NCI-H1930 (cell line): ENCODE results near the gene WDR86.

Experiments
- DNase-seq, 2 experiments: peaks; one replicate each; lab custom pipeline; 2025; lab: John Stamatoyannopoulos, UW

Gene WDR86

DNA sequence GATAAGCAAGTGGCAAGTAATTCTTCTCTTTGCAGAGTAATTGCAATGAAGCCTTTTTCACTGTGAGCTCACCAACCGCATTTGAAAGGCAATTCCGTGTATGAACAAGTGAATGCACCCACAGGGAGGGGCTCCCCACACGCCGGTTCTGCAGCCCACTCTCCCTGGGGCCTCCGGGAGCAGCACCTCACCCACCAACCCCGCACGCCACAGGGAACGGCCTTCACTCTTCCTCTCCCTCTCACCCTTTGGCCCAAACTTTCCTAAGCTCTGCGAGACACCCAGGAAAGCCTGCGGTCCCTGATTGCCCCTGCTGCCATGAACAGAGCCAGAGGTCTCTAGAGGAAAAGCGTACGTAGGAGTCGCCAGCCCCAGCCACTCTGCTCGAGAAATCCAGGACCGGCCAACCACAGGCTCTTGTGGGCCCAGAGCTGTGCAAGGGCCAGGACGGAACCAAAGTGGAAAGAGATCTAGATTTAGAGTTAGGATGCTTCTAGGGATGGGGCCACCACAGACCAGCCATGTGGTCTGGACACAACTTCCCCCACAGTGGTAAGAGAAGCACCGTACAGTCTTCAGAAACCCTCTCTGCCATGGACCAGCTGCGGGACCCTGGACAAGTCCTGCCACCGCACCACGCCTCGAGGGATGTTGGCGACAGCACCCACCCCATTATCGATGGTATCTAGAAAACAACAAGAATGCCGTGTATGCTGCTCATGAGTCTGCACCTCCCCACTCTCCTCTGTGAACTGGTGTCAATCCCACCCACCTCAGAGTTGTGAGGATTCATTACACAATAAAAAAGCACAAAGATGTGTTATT is 3.6 kb downstream of the WDR86 start:
- no peak for DNase-seq

DNA sequence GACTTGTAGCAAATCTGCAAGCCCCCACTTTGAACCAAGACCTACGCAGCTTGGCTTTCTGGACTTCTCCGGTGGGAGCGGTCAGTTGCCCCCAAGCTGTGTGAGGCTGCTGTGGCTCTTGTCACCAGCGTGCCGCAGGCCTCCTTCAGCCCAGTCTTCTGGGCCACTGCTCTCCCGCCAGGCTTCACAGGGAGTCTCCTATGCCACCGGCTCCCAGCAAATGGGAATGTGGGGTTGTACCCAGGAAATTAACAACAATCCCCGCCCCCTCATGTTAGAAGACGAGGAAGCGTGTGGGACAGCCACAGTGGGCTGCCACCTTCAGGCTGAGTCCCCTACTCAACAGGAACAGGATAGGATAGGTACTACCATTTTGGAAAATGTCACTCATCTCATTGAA is 4.2 kb downstream of the WDR86 start:
- no peak for DNase-seq

DNA sequence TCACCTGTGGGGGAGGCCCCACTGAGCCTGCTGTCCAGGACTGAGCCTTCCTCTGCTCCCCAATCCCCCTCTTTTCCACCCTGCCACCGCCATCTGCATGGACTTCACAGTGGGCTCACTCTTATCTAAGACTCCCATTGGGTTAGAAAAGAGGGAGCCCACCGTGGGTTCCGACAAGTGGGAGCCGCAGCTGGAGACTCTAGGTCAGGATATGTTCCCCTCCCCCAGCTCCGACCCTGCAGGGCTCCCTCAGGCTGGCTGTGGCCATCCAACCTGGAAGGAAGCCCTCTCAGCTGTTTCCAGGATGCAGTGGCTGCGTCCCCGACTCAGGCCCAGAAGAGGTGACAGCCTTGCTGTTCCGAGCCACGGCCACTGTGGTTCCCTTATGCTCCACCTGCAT is 4.8 kb downstream of the WDR86 start:
- DNase-seq, result no peak

DNA sequence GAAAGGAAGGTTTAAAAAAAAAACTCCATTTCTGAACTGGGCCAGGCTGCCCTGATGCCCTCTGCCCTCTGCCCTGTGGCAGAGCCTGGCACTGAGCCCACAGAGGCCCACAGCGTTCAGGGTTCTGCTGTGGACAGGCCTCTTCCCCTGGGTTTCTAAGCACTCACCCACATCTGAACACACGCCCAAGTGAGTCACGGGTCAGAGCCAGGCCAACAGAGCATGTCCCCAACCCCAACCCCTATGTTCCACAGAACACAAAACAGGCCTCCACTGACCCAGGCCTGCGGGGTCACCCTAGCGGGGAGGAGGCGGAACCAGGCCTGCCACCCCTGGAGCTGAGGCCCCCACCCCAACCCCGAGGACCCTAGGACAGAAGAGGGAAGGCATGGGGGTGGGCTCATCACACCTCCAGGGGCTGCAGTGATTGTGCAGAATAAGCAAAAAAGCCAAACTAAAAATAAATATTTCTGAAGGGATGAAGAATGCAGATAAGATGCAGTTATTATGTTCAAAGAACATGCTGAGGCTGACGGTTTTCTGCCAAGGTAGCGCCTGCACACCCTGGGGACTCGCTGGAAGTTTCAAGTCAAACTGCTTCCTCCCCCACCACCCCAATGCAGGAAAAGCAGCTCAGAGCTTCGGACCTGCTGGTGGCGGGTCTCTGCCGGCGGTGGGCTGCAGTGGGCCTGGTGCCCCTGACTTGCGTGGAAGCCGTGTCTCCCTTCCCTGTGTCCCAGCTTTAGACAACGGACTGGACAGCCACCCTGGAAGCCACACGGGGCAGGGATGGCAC is 5.4 kb downstream of the WDR86 start:
- no peak for DNase-seq

DNA sequence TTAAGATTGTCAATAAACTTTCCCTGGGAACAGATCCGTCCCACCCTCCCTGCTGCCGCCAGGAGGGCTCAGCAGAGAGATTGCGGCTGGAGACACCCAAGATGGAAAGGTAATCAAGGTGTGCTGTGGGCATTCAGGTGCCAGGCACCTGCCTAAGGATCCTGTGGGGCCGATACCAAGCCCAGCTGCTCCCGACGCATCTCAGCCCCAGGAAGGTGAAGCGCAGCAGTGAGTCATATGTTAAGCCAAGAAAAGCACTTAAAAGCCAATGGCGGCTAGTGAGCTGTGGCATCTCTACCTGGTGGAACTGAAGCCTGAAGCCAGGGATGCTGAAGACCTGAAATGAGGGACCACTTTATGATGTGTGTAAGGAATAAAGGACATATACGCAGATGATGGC is 6.1 kb downstream of the WDR86 start:
- DNase-seq, result no peak

DNA sequence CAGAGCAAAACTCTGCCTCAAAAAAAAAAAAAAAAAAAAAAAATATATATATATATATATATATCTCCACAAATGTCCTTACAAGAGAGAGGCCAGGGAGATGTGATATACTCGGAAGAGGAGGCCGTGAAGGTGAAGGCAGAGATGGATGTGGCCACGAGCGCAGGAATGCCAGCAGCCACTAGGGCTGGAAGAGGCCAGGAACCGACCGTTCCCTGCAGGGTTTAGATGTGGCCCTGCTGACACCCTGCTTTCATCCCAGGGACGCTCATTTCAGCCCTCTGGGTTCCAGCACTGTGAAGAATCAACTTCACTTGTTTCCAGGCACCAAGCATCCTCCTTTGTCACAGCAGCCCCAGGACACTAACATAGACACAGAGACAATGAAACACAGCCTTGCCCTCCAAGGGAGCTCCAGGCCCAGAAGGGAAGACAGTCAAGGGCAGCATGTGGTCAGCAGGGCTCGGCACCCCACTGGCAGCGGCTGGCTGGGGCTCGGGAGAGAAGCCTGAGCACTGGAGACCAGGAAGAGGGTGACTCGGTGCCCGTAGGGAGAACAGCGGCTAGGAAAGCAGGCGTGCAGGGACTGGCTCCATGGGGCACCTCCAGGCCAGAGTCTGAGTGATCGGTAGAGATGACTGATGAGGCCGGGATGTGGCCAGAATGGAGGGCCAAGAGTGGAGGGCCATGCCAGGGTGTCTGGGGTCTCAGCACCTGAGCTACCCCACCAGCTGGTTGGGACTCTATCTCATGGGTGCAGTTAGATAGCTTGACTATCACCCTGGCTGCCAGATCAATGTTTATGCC is 7.6 kb downstream of the WDR86 start:
- DNase-seq, result no peak

DNA sequence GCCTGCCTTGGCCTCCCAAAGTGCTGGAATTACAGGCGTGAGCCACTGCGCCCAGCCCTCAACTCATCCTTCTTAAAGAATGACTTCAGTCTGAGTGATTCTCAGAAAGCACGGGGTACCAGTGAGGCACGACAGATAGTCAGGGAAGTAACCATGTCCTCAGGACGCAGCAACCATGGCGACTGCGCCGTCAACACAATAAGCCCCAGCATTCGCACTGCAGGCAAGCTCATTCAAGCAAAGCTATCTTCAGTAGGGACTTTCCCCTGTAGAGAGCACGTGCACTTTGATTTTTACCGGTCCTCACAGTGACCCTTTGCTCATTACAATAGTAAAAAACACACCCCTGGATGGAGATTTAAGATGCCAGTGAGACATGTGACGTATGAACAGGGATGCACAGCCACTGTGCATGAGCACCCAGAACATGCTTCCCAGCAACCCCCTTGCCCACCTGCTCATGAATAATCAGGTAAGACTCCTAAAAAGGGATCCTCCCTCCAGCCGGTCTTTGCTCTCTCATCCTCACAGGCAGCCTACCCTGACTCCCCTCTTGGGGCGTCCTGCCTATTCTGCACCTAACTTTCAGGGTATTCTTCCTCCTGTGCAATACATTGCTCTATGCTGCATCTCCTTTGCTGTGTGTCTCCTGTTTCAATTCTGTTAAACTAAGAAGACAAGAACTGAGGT is 9.1 kb downstream of the WDR86 start:
- no peak for DNase-seq

DNA sequence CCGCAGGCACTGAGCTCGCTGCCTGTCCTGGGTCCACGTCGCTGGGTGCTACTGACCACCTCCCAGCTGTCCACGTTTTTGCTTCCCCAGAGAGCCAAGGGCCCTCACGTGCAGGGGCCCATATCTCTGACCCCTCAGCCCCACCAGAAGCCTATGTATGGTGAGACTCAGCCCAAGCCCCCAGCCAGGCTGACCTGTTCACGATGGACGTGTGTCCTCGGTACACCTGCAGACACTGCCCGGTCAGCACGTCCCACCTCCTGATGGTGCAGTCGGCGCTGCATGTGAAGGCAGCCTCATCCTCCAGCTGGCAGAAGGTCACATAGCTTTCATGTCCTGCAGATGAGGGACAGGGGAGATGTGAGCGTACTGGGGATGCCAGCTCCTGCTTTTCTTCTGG is 9.9 kb downstream of the WDR86 start:
- DNase-seq, result no peak

DNA sequence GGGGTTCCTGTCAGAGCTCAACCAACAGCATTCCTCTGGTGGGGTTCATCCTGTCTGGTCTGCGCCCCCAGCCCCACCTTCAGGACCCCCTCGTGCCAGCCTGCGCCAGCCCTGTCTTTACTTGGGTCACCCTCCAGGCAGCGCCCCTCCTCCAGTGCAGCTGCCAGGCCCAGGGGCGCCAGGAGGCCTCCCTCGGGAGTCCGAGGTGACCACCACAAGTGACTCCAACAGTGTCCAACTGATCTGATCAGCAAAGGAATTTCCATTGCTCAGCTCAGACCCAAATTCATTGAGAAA is 10.6 kb downstream of the WDR86 start:
- no peak for DNase-seq

DNA sequence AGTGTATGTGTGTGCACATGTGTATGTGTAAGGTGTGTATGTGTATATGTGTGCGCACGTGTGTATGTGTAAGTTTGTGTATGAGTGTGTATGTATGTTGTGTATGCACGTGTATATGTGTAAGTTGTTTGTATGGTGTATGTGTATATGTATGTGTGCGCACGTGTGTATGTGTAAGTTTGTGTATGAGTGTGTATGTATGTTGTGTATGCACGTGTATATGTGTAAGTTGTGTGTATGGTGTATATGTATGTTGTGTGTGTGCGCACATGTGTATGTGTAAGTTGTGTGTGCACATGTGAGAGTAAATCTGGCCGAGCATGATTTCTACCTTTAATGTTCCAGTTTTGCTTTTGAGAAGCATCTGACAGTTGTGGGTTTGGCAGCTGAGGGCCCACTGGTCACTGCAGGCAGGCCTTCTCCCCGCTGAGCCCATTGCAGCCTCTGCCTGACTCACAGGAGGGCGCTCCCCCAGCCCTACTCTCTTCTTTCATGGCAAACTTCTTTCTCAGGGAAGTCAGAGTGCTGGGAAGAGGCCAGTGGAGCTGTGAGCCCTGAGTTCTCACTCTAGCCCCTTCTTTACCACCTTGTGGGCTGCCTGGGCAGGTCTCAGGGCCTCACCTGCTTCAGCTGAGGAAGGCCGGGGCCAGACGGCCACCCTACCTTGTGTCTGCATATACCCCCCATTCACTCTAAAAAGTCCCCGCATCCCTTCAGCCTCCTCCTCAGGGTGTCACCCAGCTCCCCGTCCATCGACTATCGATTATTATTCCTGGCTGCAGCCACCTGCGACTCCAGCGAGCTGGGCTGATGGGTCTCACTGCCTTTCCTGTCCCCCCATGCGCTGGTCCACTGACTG is 11.2 kb downstream of the WDR86 start:
- DNase-seq, result no peak

DNA sequence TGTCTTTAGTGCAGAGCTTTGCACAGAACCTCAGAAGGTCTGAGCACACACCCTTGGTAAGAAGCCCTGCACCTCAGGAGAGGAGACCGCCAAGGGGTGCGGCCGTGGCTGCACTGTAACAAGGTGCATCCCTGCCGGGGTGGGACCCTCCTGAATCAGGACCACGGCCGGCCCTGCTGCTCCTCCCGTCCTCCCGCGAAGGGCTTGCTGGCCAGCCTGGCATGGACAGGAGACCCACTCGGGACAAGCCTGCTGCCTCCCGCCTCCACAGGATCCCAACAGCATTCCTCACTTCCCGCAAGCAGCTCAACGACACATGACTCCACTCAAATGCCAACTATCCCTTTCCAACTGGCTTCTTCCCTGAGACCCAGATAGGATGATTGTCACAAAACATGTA is 12.8 kb downstream of the WDR86 start:
- no peak for DNase-seq

DNA sequence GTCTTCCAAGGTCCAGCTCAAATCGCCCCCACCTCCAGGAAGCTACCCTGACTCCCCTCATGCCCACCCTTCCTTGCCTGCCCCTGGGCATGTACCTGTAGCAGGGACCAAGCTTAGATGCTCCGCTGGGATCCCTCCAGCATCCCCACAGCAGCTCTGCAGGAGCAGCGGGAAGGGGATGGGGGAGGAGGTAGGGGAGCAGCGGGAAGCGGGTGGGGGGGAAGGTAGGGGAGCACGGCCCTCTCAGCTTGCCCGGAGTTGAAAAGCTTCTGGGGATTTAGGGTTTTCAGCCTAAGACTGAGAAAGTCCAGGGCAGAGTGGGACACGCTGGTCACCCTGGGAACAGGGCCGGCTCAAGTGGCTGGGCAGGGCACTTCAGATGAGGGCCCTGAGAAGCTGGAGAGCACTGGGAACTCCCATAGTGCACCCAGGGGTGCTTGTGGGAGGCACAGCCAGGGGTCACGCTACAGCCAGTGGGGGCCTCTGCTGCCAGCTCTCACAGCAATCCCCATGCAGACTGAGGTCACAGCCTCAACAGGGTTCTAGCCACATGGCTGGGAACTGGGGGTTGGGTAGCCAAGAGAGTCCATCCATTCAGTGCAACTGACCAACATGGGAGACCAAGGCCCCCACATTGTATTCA is 13.4 kb downstream of the WDR86 start:
- DNase-seq, result no peak

DNA sequence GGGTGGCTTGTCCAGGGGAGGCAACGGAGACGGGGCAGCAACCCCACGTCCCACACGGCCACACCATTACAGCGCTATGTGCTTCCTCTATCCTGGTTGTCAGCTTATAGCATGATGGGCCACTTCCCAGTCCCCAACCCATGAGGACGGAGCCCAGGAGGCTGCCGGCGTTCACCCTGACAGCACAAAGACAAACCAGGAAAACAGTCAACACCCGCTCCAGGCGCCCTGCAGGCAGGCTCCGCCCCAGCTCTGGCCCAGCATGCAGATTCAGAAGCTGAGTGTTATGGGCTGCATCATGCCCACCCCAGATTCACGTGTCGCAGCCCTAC is 14.8 kb downstream of the WDR86 start:
- DNase-seq, result no peak

DNA sequence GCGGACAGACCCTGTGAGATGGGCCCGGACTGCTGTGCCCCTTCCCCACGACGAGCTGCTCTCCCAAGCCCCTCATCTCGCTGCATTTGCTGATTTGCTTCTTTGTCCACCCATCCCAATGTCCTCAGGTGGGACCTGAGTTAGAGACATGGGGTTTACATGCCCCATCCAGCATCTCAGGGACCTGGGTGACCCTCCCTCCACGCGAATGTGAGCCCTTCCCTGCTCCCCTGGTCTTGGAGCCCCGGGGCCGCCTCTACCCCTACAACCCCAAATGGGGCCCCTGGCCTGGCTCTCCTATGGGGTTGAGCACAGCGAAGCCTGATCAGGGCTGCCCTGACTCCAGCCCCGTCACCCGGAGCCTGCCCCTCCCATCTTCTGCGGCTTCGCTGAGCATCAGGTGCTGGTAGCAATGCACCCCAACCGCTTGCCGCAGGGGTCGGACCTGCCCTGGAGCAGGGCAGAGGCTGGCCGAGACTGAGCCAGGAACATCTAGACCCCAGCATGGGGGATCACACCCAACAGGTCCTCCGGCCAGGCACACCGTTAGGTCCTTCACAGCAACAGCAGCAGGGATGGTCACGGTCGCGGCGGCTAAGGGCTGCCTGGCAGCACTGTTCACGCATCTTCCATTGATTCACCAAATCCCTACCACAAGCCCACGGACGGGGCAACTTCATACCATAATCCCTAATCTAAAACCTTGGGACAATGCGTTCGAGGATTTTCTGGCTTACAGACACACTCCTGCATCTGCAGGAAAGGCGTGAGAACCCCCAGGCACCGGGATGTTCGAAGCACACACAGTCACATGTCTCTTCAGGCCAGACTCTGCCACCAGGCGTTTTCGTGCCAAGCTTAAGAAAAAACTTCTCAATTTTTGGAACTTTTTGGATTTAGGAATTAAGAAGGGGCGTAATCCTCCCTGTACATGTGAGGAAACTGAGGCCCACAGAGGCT is 15.5 kb downstream of the WDR86 start:
- DNase-seq, result no peak

DNA sequence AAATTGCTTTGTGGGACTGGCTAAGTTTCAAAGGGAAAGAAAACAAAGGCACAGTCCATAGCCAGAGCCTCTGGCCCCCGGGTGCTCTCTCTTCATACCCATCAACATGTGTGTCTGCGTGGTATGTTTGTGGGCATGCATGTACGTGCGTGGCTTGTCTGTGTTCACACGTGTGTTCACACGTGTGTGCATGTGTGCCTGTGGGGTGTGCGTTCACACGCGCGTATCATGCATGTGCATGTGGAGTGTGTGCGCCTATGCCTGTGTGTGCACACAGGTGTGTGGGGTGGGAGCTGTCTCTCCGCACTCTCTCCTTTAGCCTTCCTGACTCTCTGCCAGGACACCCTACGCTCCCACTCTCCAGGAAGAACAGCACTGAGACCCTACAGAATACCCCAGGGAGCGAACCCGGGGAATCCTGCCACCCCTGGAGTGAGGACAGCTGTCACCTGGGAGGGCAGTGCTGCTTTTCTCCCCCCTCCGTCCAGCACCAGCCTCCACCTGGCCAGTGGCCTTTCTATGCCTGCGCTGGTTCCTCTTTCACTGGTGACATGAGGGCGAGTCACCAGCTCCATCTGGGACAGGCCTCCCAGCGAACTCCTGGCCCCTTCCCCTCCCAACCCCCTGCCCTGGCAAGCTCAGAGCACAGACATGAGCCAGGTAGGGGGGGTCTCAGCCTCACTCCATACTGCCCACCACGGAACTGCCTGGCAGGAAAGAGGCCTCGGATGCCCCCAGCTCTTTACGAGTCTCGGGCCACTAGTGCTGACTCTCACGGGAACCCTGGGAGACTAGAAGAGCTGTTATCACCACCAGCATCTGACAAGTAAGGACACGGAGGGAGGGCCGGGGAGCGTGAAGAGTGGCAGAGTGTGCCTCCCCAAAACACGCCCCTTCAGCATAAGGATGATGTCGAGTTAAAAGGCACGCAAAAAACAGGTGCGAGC is 16.5 kb downstream of the WDR86 start:
- no peak for DNase-seq

DNA sequence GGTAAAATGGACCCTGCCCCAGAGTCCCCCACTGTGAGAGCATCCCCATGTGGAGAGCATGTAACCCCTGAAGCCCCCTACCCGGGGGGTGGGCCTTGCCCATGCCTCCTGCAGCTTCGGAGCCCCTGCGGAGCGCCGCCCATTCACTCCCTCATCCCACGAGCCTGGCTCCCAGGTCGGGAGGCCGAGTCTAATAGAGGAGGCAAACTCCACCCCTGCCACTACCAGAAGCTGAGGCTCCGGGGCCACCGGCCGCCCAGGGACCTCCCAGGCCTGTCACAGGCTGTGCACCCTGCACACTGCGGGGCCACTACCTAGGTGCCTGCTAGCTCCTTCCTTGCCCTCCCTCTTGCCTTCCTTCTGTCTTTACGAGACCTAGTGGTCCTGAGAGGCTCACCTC is 17.4 kb downstream of the WDR86 start:
- DNase-seq, result no peak

DNA sequence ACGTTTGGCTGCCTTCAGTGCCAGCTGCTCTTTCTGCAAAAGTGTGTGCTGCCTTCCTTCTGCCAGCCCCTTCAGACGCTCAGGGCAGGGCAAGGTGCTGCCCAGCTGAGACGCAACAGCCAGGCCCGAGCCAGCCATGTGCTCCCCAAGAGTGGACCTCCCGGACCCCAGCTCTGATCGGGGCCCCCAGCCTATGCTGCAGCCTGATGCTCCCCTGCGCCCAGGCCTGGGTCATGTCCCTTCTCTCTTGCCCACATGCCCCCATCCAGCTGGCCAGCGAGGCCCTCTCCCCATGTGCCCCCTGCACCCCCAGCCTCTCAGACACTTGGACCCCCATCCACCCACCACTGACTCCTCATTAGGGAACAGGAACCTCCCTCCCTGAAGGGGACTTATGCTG is 17.8 kb downstream of the WDR86 start:
- no peak for DNase-seq

DNA sequence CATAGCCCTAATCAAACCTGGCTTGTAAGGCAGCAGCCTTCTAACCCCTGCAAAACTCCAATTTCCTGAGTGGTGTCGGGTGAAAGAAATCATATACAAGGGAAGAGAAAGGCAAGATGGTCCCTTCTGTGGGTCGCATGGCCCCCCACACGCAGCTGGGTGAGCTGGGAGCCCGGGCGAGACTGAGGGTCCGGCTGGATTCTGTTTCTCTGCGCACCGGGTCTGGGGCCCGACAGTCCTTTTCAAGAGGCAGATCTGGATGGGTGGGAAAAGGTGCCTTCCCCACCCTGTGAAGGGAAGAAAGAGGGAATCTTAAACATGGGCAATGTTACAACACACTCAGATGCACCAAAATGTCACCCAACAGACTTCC is 18.5 kb downstream of the WDR86 start:
- DNase-seq, result no peak
